SK-MEL-5 (cell line): ENCODE results near the gene HACL1. TPM values are rescaled to one million over a fixed set of nuclear protein-coding genes. Genes with fewer than 3 reads are reported as not detected.

Source experiments
- DNase-seq: peaks from one replicate; pipeline ENCODE4 v3.0.0-alpha.2; 2016; ENCODE audit warnings: low read depth, low spot score
- in situ Hi-C: cut with HindIII; loops from 2 replicates; pipeline ENCODE4 v1.10.0; 2016; ENCODE audit warnings: low sequenced_read_pairs, high pct_unique_total_duplicates, low pct_unique_long_range_greater_than_20kb
- total RNA-seq: library from RNA; depleted of rRNA; stranded (reverse); fragments of >200 nt; shearing (Covaris generic); gene quantifications from 2 replicates; pipeline ENCODE4 v1.2.3, GENCODE V29; 2014; rRNA removed

The HACL1 gene
- total RNA-seq, 1 experiment from 2014 or later, result 56.5 TPM

GRCh38 chr3:15514663-15515340, 86.6 kb downstream of the HACL1 start:
- in situ Hi-C loops, result no loop called here
- no peak for DNase-seq

- DNase-seq, result no peak
- in situ Hi-C loops, result no loop called here
Measured at GRCh38 chr3:15513810-15514662, 87.3 kb downstream of the HACL1 start.

GRCh38 chr3:15513116-15513515, 88.3 kb downstream of the HACL1 start:
- in situ Hi-C loops, result no loop called here
- DNase-seq, result no peak

GRCh38 chr3:15512166-15512565, 89.2 kb downstream of the HACL1 start:
- no peak for DNase-seq
- in situ Hi-C loops, result no loop called here

DNA sequence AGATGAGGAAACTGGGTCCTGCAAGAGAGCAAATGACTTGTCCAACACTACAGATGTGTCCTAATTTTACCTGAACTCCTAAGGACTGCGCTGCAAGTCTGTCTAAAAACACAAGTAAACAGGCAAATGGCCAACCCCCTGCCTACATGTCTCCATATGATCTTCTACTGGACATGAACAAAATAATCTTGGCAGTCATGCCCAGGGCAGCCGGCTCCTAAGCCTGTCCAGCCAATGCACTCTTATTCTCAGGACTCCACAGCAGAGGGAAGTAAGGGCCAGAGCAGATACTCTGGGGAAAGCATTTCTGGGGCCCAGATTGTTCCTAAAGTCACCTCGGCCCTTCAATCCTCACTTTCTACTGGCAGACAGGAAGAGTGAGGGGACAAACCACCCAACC, 90.2 kb downstream of the HACL1 start:
- in situ Hi-C loops, result no loop called here
- DNase-seq, result no peak

Other genes starting within 250 kb of the HACL1 start
- gene METTL6, start 174.0 kb downstream of the HACL1 start, total RNA-seq, result 29.2 and 35.3 TPM in 2 replicates
- 28.6 and 30.5 TPM in 2 replicates for gene EAF1, start 174.0 kb downstream of the HACL1 start, total RNA-seq
- gene COLQ, start 79.9 kb downstream of the HACL1 start, total RNA-seq, result 0.08 TPM in 1 of 2 replicates, not detected in the other
- 70.3 and 71.4 TPM in 2 replicates for gene BTD, start 176 bp upstream of the HACL1 start, total RNA-seq
- 273 and 279 TPM in 2 replicates for gene ANKRD28, start 196.4 kb upstream of the HACL1 start, total RNA-seq